Mammary epithelial cell (primary cell): ENCODE measurements around the gene IGFBP5.

Experiments
- CTCF ChIP-seq, 2 donors: IDR thresholded peaks in 1 of 2; conservative IDR thresholded peaks in 1 of 2; 2 replicates each; pipeline ENCODE4 v1.5.1; 2011 to 2012; ENCODE audit warnings: inconsistent platforms in 2 of 2, low read length in 2 of 2, mild to moderate bottlenecking in 2 of 2, control low read depth in 1 of 2, low read depth in 1 of 2; ENCODE audit not compliant: insufficient read depth in 1 of 2; ENCODE audit errors: extremely low read depth in 1 of 2
- EZH2 ChIP-seq: IDR thresholded peaks from 2 replicates; pipeline ENCODE4 v1.6.1; 2012; ENCODE audit warnings: low read length, inconsistent platforms, borderline replicate concordance

- TF ChIP-seq CTCF (conservative IDR thresholded peaks at IDR 0.05 in 1 of 2, IDR thresholded peaks at IDR 0.05 in 1 of 2; ENCODE audit: extremely low read depth in 1 of 2, insufficient read depth in 1 of 2, low read depth in 1 of 2, low read length in 2 of 2) (peak; percentile 77 to 83), EZH2 (no peak)
Observed at GRCh38 chr2:216698895-216699294, 3.5 kb upstream of the IGFBP5 start.
